ENCODE data around the gene TTLL10. TPM values are rescaled to one million over a fixed set of nuclear protein-coding genes. Genes with fewer than 3 reads are reported as not detected.

The TTLL10 gene
- total RNA-seq, 4 donors from 2014 or later, result 0.40 to 0.48 TPM; not detected in 2

GRCh38 chr1:1165485-1165884 lies 8.2 kb upstream of the TTLL10 start:
- in situ Hi-C loops (cut with MboI; ENCODE audit: low pct_ligation_motif_present in 1 of 4, low pct_unique_long_range_greater_than_20kb in 1 of 4, low sequenced_read_pairs in 3 of 4), result no loop called here
- 47% methylated on average over 6 of the region's 12 CpGs; no CpG with 5 or more reads in 1 of the 2 donors for WGBS, 2 donors (ENCODE audit: low coverage in 1 of 2)
- intact Hi-C loops (cut with DNase I; ENCODE audit: low total_unique reads), result no loop called here
- Histone ChIP-seq H3K27ac (peak overlapping the region; percentile 96 to 98 (median 97)), H3K36me3 (no peaks in the 10 kb centered on the region), H3K9me3 (no peaks in the 10 kb centered on the region), H3K4me3 (peak overlapping the region; percentile 5 to 63 (median 50)), H3K27me3 (peaks cover 17% of the 10 kb centered on the region), H3K4me1 (peaks cover 0 to 41% (median 19%) of the 10 kb centered on the region in 4 donors)
- TF ChIP-seq POLR2AphosphoS5 (IDR thresholded peaks at IDR 0.05) (no peak), POLR2A (IDR thresholded peaks at IDR 0.05) (no peak), EP300 (IDR thresholded peaks at IDR 0.05; ENCODE audit: low read depth) (no peak)
- TF ChIP-seq, protein P1, sequence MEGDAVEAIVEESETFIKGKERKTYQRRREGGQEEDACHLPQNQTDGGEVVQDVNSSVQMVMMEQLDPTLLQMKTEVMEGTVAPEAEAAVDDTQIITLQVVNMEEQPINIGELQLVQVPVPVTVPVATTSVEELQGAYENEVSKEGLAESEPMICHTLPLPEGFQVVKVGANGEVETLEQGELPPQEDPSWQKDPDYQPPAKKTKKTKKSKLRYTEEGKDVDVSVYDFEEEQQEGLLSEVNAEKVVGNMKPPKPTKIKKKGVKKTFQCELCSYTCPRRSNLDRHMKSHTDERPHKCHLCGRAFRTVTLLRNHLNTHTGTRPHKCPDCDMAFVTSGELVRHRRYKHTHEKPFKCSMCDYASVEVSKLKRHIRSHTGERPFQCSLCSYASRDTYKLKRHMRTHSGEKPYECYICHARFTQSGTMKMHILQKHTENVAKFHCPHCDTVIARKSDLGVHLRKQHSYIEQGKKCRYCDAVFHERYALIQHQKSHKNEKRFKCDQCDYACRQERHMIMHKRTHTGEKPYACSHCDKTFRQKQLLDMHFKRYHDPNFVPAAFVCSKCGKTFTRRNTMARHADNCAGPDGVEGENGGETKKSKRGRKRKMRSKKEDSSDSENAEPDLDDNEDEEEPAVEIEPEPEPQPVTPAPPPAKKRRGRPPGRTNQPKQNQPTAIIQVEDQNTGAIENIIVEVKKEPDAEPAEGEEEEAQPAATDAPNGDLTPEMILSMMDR (IDR thresholded peaks at IDR 0.05), result no peak
- DNase-seq, result no peak

DNA sequence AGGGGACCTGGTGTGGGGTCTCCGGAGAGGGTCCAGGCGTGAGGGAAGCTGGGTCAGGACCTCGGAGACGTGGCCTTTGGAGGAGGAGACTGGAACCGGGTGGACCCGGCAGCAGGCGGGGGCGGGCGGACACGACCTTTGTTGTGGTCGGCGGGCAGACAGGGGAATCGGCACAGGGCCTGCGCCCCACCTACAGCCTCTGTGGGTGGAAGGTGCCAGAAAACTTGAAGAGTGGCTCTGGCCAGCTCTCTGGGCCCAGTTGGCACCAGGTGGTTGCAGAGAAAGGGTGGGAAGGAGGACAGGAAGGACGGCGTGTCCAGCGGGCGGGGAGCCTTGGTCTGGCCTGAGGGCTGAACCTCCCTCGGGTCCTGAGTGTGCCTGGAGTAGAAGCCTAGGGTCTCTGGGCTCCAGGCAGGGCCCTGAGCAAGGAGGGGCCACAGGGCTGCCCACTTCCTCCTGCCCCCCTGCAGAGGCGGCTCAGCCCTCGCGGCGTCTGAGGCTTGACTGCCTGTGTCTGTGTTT lies 7.7 kb upstream of the TTLL10 start:
- WGBS, 2 donors (ENCODE audit: low coverage in 1 of 2), result 10 to 25% methylated on average over 4 to 23 of the region's 23 CpGs
- peak overlapping the region; percentile 96 to 98 (median 97) for H3K27ac ChIP-seq
- no peaks in the 10 kb centered on the region for H3K9me3 ChIP-seq
- in situ Hi-C loops (cut with MboI; ENCODE audit: low pct_ligation_motif_present in 1 of 4, low pct_unique_long_range_greater_than_20kb in 1 of 4, low sequenced_read_pairs in 3 of 4), result no loop called here
- TF ChIP-seq, protein P1 (IDR thresholded peaks at IDR 0.05), result no peak
- TF ChIP-seq POLR2AphosphoS5 (IDR thresholded peaks at IDR 0.05) (peak in 1 of 3 donors; percentile 18), EP300 (IDR thresholded peaks at IDR 0.05; ENCODE audit: low read depth) (no peak), POLR2A (IDR thresholded peaks at IDR 0.05) (peak; percentile 33)
- no peaks in the 10 kb centered on the region for H3K36me3 ChIP-seq
- H3K4me3 ChIP-seq, result peak overlapping the region; percentile 5 to 63 (median 50)
- H3K27me3 ChIP-seq, result peaks cover 22% of the 10 kb centered on the region
- H3K4me1 ChIP-seq, result peaks cover 0 to 36% (median 15%) of the 10 kb centered on the region in 4 donors
- intact Hi-C loops (cut with DNase I; ENCODE audit: low total_unique reads), result no loop called here
- peak; percentile 37 for DNase-seq

DNA sequence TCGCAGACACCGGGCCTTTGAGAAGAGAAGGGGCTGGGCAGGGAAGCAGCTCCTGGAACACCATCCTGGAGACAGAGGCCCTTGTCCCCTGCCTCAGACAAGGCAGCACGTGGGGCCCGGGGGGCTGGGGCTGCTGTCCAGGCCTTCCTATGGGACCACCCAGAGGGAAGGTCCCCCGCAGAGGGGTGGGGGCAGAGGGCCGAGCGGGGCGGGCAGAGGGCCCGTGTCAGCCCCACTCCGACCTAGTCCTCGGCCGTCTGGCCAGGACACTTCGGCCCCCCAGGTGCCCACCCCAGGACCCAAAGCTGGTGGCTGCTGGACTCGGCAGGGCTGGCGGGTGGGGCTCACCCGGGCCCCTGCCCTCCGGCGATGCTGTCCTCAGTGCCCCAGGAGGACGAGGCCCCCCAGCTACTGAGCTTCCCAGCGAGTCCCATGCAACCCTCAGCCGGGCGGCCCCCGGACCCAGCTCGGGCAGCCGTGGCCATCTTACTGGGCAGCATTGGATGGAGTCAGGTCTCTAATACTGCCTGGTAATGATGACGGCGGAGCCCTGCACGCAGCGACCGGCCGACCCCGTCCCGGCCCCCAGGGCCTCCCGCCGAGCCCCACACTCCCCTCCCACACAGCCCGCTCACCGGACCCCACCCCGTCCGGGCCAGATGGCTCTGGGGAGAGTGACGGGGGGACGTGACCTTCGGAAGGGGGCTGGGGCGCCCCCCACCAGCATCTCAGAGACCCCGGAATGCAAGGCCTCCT lies 6.9 kb upstream of the TTLL10 start:
- in situ Hi-C loops (cut with MboI; ENCODE audit: low pct_ligation_motif_present in 1 of 4, low pct_unique_long_range_greater_than_20kb in 1 of 4, low sequenced_read_pairs in 3 of 4) (no loop called here), intact Hi-C loops (cut with DNase I; ENCODE audit: low total_unique reads) (no loop called here)
- H3K27ac ChIP-seq, result peak overlapping the region; percentile 96 to 98 (median 97)
- H3K9me3 ChIP-seq, result no peaks in the 10 kb centered on the region
- peaks cover 29% of the 10 kb centered on the region for H3K27me3 ChIP-seq
- WGBS, 2 donors (ENCODE audit: low coverage in 1 of 2), result 40% methylated on average over 35 of the region's 44 CpGs; no CpG with 5 or more reads in 1 of the 2 donors
- H3K4me1 ChIP-seq, result peaks cover 0 to 27% (median 9%) of the 10 kb centered on the region in 4 donors
- no peaks in the 10 kb centered on the region for H3K36me3 ChIP-seq
- DNase-seq, result peak; percentile 14
- TF ChIP-seq POLR2A (IDR thresholded peaks at IDR 0.05), result no peak
- TF ChIP-seq EP300 (IDR thresholded peaks at IDR 0.05; ENCODE audit: low read depth), result no peak
- TF ChIP-seq, protein P1 (IDR thresholded peaks at IDR 0.05), result no peak
- TF ChIP-seq POLR2AphosphoS5 (IDR thresholded peaks at IDR 0.05), result no peak
- peak overlapping the region in 3 of 4 donors; percentile 45 to 63 (median 56) for H3K4me3 ChIP-seq

GRCh38 chr1:1167398-1167821 lies 6.3 kb upstream of the TTLL10 start:
- 63% methylated on average over 19 of the region's 20 CpGs; no CpG with 5 or more reads in 1 of the 2 donors for WGBS, 2 donors (ENCODE audit: low coverage in 1 of 2)
- Histone ChIP-seq H3K9me3 (no peaks in the 10 kb centered on the region), H3K4me3 (peak overlapping the region in 3 of 4 donors; percentile 45 to 63 (median 56)), H3K4me1 (peaks cover 0 to 23% (median 6%) of the 10 kb centered on the region in 4 donors), H3K27me3 (peaks cover 34% of the 10 kb centered on the region), H3K27ac (peak overlapping the region; percentile 96 to 98 (median 97)), H3K36me3 (no peaks in the 10 kb centered on the region)
- peak; percentile 87 for DNase-seq
- intact Hi-C loops (cut with DNase I; ENCODE audit: low total_unique reads) (no loop called here), in situ Hi-C loops (cut with MboI; ENCODE audit: low pct_ligation_motif_present in 1 of 4, low pct_unique_long_range_greater_than_20kb in 1 of 4, low sequenced_read_pairs in 3 of 4) (no loop called here)
- TF ChIP-seq POLR2A (IDR thresholded peaks at IDR 0.05) (peak; percentile 57), POLR2AphosphoS5 (IDR thresholded peaks at IDR 0.05) (peak; percentile 55 to 63 (median 61)), EP300 (IDR thresholded peaks at IDR 0.05; ENCODE audit: low read depth) (no peak)
- TF ChIP-seq, protein P1 (IDR thresholded peaks at IDR 0.05), result no peak

Data from transverse colon (tissue), 4 donors.